T1000 (cell line): ENCODE data around the gene E2F1.
"Not testable (repeated sequence)": the region's sequence is repeated elsewhere in the genome, so short reads cannot be mapped to it uniquely, and the experiment has no call there.

ENCODE experiments used
- DNase-seq: peaks from one replicate; lab custom pipeline; 2025; ENCODE audit warnings: mixed read lengths; lab: John Stamatoyannopoulos, UW

The E2F1 gene

DNA sequence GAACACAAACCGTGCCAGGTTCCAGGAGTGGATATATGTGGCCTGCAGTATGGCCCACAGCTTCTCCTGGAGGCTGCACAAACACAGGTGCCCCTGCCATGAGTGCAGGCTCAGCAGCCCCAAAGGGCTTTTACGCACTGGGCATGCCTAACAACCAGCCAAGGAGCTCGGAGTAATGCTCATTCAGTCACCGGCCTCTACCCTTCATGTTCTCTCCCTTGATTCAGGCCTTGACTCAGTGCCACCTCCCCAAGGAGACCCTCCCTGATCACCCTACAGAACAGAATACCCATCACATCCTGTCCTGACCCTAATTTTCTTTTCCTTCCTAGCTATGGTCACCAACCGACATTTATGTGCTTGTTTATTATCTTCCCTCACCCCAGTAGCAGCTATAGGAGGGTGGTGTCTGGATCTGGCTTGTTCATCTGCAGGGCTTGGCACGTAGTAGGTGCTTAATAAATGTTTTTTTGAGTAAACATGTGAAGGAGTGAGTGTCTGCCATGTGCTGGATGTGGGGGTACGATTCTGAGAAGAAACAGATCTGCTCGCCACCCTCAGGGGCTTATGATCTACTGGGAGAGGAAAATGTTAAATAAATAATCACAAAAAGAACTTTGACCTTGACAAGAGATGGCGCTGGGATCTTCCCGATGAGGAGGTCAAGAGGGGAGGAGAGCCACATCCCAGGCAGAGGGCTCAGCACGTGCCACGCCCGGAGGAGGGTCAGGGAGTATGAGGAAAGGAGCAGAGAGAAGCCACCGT, 24.7 kb upstream of the E2F1 start:
- DNase-seq, result no peak

DNA sequence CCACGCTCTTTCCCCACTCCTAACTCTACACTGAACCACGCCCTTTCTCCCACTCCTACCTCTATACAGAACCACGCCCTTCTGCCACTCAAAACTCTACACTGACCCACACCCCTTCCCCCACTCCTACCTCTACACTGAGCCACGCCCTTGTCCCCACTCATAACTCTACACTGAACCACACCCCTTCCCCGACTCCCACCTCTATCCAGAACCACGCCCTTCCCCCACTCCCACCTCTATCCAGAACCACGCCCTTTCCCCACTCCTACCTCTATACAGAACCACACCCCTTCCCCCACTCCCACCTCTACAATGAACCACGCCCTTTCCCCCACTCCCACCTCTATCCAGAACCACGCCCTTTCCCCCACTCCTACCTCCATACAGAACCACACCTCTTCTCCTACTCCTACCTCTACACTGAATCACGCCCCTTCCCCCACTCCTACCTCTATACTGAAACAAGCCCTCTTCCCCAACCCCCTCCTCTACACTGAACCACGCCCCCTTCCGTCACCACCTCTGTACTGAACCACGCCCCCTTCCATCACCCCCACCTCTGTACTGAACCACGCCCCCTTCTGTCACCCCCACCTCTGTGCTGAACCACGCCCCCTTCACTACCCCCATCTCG, 23.8 kb upstream of the E2F1 start:
- no peak for DNase-seq

DNA sequence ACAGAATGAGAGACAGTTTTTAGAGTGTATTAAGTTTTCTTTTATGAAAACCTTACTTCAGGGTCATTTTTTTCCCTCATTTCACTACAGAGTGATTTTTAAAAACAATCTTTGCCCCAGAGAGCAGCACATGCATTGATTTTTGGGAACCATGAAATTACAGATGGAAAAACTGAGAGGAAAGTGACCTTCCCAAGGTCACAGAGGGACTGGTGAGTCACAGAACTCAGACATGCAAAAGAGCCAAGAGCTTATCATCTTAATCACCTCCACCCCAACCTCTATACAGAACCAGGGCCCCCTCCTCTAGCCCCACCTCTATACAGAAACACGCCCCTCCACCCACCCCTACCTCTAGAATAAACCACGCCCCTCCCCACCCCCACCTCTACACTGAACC, 23.2 kb upstream of the E2F1 start:
- DNase-seq, result no peak

DNA sequence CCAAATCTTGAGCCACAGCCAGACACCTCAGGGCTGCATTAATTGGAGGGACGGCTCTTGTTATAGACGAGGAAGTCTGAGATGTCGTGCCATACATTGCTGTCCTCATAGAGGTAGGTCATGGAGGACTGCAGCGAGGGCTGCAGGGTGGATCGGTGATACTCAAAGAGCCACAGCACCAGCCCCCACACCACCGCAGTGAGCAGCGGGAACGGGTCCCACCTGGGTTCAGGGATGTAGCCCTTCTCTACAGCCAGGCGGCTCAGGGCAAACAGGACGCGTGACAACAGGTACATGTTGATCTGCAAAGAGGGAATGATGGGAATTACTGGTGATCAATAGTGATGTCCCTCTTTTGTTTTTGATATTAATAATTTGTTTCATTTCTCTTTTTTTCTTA, 21.5 kb upstream of the E2F1 start:
- DNase-seq, result no peak

DNA sequence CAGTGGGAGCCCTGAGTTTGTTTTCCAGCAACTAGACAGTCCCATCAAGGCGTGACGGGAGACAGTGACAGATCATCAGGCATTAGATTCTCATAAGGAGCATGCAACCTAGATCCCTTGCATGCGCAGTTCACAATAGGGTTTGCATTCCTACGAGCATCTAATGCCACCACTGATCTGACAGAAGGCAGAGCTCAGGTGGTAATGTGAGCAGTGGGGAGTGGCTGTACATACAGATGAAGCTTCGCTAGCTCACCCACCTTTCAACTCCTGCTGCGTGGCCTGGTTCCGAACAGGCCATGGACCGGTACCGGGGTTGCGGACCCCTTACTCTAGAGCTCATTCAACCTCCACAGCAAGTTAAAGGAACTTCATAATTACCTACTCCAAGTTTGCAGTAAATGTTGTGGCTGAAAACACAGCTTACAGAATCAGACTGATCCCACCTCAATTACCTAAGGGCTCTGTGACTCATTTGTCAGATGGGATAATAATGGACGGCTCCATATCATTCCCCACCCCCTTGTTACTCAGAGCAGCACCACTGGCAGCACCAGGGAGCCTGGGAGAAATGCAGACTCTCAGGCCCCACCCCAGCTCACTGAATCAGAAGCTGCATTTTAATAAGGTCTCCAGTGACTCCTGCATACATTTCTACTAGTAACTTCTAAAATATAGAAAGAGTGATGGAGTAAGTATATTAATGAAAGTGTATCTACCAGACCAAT, 18.2 kb upstream of the E2F1 start:
- DNase-seq, result no peak

DNA sequence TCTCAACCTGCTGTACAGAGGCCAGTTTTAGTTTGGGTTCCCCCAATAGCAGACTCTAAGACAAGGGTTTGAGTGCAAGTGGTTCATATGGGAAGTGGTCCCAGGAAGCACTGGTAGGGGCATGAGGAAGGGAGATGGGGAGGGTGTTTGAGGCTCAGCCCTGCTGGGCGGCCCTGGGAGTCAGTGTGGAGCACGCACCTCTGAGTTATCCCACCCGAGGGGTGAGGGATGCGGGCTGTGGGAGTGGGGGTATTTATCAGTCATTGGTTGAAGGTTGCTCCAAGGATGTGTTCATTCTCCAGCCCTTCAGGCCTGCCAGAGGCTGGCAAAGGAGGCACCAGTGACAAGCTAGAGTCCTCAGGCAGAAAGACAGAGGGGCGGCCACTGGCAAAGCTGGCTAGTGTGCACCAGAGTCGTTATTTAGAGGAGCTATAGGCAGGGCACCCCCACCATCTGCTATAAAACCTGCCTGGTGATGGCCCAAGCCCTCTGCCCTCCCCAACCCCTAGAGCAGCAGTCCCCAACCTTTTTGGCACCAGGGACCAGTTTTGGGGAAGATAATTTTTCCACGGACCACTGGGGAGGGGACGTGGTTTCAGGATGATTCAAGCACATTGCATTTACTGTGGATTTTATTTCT, 17.4 kb upstream of the E2F1 start:
- no peak for DNase-seq

DNA sequence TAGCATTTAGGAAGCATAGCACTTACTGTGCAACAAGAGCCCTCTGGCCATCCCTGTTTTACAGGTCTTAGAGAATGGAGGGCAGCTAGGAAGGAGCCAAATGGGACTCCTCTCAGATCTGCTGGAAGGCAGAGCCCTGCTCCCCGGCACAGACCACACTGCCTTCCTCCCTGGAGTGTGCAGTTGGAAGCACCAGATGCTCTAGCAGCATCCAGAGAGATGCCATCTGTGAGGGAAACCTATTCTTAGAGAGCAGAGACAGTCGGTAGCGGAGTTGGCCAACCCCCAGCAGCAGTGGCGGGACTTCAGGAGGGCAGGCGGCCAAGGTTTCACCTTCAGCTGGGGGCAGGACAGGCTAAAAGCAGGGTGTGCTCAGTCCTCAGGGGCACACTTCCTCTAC, 16.7 kb upstream of the E2F1 start:
- no peak for DNase-seq

DNA sequence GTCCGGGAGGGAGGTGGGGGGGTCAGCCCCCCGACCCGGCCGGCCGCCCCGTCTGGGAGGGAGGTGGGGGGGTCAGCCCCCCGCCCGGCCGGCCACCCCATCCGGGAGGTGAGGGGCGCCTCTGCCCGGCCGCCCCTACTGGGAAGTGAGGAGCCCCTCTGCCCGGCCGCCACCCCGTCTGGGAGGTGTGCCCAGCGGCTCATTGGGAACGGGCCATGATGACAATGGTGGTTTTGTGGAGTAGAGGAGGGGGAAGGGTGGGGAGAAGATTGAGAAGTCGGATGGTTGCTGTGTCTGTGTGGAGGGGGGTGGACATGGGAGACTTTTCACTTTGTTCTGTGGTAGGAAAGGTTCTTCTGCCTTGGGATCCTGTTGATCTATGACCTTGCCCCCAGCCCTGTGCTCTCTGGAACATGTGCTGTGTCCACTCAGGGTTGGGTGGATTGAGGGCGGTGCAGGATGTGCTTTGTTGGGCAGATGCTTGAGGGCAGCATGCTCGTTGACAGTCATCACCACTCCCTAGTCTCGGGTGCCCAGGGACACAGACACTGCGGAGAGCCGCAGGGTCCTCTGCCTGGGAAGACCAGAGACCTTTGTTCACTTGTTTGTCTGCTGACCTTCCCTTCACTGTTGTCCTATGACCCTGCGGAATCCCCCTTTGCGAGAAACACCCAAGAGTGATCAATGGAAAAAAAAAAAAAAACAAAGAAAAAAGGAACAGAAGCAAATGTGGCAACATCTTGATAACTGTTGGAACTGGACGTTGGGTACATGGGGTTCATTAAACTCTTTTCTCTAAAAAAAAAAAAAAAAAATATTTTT, 15.7 kb upstream of the E2F1 start:
- DNase-seq, result no peak

DNA sequence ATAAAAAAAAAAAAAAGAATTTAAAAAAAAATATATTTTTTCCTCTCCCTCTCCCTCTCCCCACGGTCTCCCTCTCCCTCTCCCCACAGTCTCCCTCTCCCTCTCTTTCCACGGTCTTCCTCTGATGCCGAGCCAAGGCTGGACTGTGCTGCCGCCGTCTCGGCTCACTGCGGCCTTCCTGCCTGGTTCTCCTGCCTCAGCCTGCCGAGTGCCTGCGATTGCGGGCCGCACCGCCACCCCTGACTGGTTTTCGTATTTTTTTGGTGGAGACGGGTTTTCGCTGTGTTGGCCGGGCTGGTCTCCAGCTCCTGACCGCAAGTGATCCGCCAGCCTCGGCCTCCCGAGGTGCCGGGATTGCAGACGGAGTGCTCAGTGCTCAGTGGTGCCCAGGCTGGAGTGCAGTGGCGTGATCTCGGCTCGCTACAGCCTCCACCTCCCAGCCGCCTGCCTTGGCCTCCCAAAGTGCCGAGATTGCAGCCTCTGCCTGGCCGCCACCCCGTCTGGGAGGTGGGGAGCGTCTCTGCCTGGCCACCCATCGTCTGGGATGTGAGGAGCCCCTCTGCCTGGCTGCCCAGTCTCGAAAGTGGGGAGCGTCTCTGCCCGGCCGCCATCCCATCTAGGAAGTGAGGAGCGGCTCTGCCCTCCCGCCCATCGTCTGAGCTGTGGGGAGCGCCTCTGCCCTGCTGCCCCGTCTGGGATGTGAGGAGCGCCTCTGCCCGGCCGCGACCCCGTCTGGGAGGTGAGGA, 14.7 kb upstream of the E2F1 start:
- not testable (repeated sequence) for DNase-seq

DNA sequence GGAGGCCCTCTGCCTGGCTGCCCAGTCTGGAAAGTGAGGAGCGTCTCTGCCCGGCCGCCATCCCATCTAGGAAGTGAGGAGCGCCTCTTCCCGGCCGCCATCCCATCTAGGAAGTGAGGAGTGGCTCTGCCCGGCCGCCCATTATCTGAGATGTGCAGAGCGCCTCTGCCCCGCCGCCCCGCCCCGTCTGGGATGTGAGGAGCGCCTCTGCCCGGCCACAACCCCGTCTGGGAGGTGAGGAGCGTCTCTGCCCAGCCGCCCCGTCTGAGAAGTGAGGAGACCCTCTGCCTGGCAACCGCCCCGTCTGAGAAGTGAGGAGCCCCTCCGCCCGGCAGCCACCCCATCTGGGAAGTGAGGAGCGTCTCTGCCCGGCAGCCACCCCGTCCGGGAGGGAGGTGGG, 12.8 kb upstream of the E2F1 start:
- not testable (repeated sequence) for DNase-seq

DNA sequence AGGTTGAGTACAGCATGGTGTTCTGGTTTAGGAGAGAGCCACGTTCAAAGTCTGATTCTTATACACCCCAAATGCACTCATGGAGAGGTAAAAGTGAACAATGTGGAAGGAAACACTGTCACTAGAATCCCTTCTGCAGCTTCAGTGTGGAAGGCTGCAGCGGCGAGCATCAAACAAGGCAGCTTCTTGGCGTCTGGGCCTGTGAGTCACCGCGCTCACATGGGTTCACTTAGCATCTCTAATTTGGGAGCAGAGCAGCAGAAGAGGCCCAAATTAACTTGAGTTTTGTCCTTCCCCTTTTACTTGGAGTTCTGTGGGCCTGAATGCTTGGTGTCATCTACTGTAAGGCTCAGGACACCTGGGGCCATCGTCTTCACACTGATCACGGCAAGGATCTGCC, 10.9 kb upstream of the E2F1 start:
- DNase-seq, result no peak

DNA sequence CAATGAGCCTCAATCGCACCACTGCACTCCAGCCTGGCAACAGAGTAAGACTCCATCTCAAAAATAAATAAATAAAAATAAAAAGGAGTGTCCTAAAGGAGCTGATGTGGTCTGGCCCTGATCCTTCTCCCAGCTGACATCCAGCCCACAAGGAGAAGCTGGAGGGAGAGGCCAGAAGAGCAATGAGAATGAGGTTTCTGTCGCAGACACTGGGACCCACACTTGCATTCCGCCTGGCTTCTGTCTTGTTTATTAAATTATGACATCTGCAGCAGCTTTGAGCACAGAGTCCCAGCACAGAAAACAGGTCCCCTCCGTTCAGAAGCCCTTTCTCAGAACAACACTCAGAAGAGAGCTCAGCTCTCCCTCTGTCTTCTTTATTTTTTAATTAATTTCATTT, 10.3 kb upstream of the E2F1 start:
- DNase-seq, result no peak

DNA sequence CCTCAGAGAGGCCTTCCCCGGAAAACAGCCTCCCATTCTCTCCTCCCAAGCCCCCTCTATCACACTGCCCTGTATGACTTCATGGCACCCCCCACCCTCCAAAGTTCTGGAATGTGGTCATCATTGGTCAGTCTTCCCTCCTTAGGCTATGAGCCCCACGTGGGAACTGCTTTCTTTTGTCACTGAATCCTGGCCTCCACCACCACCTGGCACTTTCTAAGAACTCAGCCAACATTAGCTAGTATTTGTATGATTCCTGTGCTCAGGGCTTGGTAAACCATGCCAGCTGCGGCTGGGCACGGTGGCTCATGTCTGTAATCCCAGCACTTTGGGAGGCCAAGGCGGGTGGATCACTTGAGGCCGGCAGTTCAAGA, 8.4 kb upstream of the E2F1 start:
- no peak for DNase-seq

DNA sequence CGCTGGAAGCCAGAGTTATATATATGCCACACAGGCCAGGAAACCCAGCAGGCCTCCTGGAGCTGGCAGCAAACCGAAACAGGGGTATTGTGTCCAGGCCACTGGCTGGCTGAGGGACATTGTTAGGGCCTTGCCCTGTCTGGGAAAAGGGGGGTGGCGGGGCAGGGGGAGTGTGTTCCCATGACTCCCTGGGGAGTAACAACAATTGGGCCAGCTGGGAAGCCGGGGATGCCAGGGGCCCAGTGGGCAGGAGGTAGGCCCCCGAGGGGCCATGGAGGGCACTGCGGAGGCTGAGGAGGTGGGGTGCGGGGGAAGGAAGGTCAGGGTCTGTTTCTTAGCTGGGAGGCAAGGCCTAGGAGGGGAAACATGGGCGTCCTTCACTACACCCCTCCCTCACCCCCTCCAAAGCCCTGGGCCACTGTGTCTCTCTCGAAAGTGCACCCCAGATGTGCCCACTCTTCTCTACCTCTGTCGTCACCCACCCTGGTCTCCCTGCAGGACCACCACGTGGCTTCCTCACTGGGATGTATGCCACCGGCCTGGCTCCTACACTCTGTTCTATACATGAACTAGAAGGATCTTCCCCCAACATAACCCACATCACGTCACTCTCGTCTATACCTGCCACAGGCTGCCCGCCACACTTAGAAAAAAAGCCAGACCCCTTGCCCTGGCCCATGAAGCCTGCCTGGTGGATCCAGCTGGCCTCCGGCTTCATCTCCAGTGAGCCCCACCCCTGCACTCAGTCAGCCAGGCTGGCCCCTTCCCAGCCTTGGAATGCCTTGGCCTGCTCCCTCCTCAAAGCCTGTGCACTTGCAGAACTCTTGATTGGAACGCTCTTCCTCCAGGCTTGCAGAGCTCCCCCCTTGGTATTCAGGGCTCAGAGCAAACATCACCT, 7.8 kb upstream of the E2F1 start:
- DNase-seq, result no peak

DNA sequence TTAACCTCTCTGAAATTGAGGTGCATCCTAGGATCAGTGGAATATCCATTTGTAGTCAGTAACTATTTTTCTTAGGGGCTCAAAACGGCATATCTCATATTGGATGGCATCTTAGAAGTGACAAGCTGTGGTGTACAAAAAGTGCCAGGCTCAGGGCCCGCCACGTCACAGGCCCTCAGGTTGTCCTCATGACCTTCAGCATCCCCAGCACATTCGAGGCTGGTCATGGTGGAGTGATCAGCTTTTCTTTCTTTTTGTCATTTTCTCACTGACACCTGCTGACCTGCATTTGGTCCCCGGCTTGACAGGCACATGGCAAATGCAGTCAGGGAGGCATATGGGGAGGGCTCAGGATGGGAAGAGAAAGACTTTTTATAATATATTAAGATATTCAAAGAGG, 7.1 kb upstream of the E2F1 start:
- DNase-seq, result no peak

DNA sequence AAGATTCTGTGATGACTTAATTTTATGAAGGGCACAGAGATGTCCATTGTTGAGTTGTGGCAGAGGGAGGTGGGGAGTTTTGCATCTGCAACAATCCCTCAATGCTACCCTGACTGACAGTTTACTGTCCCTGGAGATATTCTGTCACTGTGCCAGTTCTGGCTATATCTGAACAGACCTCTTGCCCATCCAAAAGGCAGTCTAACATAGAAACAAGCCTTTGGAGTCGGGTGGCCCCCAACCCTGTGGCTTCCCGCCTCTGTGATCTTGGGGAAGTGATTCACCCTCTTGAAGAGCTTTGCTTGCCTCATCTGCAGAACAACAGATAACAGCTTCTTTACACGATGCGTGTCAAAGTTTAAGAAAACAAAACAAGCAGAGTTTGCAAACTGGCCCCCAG, 3.8 kb upstream of the E2F1 start:
- DNase-seq, result no peak

DNA sequence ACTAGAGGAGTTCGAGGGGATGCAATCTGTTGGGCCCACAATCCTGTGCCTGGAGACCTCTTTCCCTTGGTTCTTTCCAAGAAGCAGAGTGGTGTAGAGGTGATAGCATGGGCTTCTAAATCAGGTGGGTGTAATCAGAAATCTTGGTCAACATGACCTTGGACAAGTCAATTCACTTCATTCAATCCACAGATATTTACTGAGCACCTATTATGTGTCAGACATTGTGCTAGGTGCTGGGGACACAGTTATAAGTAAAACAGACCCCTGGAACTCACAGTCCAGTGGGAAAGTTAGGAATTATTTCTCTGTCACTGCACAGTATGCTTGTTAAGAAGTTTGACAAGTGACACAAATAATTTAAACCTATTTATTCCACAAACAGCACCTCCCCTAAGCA, 3.3 kb upstream of the E2F1 start:
- DNase-seq, result no peak

DNA sequence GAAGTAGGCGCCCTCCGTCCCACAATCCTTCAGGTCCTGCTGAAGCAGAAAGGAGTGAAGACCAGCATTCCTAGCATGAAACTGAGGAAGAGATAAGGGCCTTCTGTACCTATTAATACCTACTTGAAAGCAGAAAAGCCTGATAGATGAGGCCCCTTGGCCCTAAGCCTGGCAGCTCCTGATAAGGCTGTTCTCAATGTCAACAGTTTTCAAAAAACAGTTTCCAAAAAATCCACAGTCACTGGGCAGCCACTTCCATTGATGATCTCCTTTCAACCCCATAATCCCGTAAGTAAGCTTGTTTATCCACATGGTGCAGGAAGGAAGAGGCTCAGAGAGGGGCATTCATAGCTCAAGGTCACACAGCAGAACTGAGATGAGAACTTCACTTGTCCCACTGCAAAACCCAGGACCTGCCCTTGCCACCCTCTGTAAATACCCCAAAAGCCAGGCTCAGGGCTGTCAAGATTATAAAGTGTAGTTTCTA, 2.8 kb upstream of the E2F1 start:
- no peak for DNase-seq

DNA sequence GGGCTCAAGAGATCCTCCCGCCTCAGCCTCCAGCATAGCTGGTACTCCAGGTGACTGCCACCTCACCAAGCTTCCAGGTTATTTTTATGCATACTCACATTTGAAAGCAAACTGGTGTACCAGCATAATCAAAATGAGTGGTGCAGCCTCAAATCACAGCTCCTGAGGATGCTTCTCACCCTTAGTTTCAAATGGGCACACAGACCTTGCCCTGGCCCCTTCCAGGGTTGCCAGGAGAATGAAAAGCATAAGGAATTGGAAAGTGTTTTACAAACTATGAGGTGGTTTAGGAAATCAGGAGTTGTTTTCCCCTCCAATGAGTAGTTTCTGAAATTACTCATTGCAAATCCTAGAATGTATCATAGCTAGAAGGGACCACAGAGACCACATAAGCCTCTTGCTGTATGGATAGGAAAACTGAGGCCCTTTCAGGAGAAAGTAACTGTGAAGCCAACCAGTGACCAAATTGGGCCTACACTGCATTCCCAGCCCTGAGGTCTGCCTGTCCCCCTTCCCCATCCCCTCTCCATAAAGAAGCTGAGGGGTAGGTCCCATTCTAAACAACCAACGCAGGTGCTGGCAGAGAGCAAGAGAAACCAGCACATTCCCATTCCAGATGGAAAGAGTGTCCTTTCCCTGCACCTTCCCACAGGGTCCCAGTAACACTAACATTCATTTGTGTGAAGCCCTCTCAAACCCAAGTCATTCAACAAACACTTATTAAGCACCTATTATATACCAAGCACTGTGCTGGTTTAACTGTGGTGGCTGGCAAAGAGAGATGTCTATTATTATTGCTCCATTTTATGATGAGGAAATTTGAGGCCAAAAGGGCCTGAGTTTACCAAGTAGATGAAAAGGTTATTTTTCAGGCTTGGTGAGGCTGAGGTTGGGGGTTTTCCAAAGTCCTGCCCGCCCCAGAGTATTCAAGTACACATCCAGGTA, 2.1 kb upstream of the E2F1 start:
- no peak for DNase-seq
